Mucosa of gallbladder (tissue), 1 donor: ENCODE measurements around the gene OR4F6. TPM values are rescaled to one million over a fixed set of nuclear protein-coding genes. Genes with fewer than 3 reads are reported as not detected.
A peak's percentile ranks its signal among the peaks of the same experiment; 100 is the strongest.
"Not testable (repeated sequence)": the region's sequence is repeated elsewhere in the genome, so short reads cannot be mapped to it uniquely, and the experiment has no call there.

Experiments
- DNase-seq: peaks from one replicate; pipeline ENCODE4 v3.0.0-alpha.2; 2020; ENCODE audit warnings: low spot score
- total RNA-seq: library from RNA; stranded (reverse); gene quantifications from one replicate; pipeline ENCODE4 v1.2.1, GENCODE V29; 2021
- donor health status: DM: no; HTN: no; CAD: no.

The OR4F6 gene
- not detected for total RNA-seq

GRCh38 chr15:101803209-101803608 is at the start of gene OR4F6:
OR4F6 (plus strand) TSS chr15:101803509; CDS start chr15:101805720, 2,211 bp downstream.
- no peak for DNase-seq

GRCh38 chr15:101764669-101765339 is 38.5 kb upstream of the OR4F6 start:
- DNase-seq = not testable (repeated sequence)

GRCh38 chr15:101765340-101765671 is 38.0 kb upstream of the OR4F6 start:
- not testable (repeated sequence) for DNase-seq

DNA sequence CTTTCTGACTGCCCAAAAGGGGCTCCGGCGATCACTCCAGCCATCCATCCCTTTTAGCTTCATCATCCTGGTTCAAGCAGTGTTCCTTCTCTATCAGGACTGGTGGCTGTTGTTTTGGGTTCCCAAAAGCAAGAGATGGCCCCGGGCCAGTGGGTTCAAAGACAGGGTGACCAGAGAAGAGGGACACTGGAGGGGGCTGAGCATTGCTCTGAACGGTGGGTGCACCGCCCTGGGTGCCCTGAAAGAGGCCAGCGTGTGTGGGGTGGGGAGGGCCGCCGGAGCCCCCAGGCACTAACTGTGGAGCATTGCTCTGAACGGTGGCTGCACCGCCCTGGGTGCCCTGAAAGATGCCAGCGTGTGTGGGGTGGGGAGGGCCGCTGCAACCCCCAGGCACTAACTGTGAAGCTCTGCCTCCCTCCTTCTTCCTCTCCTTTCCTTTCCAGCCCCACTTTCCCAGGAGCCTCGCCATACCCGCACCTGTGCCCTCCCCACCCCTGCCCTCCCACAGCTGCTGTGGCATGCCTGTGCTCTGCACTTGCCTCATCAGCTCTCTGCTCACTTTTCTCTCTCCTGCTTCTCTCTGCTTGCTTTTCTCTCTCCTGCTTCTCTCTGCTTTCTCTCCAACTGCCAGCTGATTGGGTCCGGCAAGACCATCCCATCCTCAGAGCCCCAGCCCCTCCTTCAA is 37.4 kb upstream of the OR4F6 start:
- no peak for DNase-seq

GRCh38 chr15:101767083-101767640 is 36.1 kb upstream of the OR4F6 start:
- DNase-seq = not testable (repeated sequence)

GRCh38 chr15:101772921-101773320 is 30.4 kb upstream of the OR4F6 start:
- no peak for DNase-seq

DNA sequence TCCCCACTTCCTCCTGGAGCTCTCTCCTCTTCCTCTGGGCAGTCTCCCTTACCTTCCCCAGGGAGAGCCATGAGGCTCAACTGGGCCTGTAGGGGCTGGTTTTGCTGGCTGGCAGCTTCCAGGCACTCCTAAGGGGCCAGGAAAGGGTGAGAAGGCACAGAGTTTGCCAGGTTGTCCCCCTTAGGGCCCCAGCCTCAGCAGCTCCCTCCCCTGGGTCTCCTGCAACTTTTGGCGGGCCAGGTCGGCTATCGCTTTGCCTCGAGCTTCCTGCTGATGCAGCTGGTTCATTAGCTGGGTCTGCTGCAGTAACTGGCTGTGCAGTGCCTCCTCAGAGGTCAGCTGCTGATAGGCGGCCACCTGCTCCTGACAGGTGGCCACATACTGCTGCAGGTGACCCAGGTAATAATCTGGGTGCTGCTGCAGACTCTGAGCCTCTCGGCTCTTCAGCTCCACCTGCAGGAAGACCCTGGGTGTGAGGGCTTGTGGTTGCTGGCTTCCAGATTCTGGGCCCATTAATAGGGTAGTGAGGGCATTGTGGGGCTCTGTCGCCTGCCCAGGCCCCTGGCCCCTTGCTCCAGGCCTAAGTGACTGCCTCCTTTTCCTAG is 29.7 kb upstream of the OR4F6 start:
- DNase-seq = no peak

DNA sequence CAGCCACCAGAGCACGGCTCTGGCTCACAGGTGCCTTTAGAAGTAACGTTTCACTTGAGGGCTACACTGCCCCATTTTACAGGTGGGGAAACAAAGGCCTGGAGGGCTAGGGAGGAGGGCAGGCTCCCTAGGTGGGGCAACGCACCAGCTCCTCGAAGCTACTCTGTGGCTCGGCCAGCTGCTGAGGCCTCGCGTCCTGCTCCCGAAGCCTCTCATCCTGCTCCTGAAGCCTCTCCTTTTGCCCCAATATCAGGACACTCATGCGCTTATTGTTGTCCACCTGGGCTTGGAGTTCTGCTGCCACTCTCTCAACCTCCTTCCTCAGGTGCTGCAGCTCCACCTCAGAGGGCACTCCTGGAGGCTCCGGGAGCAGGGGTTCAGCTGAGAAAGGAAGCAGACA is 28.2 kb upstream of the OR4F6 start:
- DNase-seq = no peak

DNA sequence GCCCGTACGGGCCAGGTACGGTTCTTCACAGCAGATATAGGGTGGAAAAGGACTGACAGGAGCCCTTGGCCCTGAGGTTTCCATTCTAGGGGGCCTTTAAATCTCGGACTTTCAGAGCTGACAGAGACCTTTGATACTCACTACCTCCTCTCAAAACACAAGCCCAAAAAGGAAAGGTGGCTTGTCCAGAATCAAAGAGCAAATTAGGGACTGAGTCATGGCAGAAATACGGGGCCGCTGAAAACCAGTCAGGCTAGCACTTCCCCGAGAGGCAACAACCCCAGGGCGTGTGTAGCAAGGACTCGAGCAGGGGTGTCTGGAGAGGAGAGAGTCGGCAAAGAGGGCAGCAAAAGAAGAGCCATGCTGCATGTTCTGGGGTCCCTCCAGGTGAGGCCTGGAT is 24.7 kb upstream of the OR4F6 start:
- not testable (repeated sequence) for DNase-seq

GRCh38 chr15:101780225-101780624 is 23.1 kb upstream of the OR4F6 start:
- DNase-seq = peak; percentile 29

GRCh38 chr15:101781928-101782327 is 21.4 kb upstream of the OR4F6 start:
- DNase-seq = no peak

- DNase-seq = no peak
These were observed 18.7 kb upstream of the OR4F6 start for GRCh38 chr15:101784644-101785043.

DNA sequence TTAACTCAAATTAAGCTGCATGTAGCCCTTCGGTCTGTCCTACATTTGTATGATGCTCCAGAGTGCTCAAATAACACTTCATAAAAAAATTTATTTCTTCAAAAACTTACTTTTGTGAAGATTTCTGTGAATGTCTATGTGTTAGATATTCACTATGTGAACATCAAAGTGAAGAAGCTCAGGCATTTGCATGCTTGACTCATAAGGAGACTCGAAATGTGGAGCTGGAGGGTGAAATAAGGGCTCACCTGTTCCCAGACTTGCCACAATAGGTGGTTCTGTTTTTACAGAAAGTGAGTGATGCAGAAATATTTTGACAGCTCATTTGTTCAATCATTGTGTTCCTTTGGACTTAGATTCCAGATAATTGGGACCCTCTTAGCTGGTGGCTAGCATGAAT is 16.9 kb upstream of the OR4F6 start:
- DNase-seq = not testable (repeated sequence)

DNA sequence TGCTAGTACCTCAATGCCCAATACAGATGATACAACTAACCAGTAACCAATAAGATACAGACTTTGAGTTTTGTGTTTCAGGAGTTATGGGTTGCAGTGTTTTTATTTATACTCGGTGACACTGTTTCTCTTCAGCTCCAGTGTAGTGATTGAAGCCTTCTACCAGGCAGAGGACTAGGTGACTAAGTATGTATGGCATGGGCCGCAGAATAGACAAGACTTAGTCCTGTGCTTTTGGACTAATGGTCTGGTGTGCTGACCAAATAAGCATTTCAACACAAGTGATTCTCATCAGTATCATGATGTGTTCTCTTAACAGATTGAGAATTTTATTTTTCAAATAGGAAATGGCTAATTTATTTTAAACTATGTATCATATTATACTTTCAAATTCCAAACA is 15.3 kb upstream of the OR4F6 start:
- not testable (repeated sequence) for DNase-seq

GRCh38 chr15:101788503-101789269 is 14.6 kb upstream of the OR4F6 start:
- DNase-seq = not testable (repeated sequence)

- DNase-seq = not testable (repeated sequence)
These were observed 12.6 kb upstream of the OR4F6 start for GRCh38 chr15:101790748-101791147.

DNA sequence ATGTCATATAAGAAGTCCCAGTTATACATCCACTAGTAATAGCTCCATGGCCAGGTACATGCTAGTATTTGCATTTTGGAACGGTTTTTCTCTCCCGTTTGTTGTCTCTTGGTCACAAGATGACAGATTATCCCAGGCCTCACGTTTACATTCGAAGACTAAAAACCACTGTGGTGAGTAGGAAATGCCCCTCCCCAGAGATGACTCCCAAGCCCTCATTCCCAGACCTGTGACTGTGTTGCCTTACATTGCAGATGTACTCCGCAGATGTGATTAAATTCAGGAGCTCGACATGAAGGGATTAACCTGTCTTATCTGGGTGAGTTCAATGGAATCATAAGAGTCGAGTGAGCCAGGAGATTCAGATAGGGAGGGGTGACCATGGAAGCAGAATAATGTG is 9.3 kb upstream of the OR4F6 start:
- DNase-seq = not testable (repeated sequence)

DNA sequence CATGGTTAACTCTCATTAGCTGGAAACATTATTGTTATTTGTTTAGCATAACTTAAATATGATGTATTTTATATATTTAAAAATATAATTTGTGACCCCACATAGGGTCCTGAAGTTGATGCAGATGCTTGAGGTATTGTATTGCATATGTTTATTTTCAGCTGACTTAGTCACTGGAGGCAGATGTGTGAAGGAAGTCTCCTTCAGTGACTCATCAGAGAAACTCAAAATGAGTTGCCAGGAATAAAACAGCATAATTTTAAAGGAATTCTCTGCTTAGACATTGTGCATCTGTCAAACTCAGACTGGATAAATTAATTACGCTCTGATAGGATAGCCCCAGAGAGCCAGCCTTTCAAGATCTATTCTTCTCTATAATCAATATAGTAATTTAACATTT is 7.9 kb upstream of the OR4F6 start:
- DNase-seq = no peak

DNA sequence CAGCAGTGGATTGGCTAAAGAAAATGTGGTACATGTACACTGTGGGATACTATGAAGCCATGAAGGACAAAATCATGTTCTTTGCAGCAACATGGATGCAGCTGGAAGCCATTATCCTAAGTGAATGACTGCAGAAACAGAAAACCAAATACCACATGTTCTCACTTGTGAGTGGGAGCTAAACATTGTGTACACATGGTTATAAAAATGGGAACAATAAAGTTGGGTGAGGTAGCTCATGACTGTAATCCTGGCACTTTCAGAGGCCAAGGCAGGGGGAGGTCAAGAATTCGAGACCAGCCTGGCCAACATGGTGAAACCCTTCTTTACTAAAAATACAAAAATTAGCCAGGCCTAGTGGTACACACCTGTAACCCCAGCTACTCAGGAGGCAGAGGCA is 3.6 kb upstream of the OR4F6 start:
- DNase-seq = no peak

DNA sequence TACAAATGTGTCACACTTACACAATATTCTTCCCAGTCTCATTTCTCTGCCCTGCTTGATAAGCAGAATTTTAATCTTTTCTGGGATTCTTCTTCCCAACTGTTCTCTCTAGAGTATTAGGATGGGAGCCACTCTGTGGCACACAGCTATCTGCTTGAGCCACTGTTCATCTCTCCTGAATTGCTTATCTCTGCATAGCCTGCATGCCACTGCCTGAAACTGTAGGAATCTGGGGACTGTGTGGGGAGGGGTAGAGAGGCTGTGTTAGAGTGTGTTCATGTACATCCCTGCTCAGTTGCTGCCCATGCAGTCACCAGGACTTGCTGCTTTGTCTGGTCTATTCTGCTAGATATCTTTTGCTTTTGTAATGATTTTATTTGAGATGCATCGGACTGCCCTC is 2.3 kb upstream of the OR4F6 start:
- no peak for DNase-seq

GRCh38 chr15:101803676-101804075 is 367 bp downstream of the OR4F6 start:
- no peak for DNase-seq

DNA sequence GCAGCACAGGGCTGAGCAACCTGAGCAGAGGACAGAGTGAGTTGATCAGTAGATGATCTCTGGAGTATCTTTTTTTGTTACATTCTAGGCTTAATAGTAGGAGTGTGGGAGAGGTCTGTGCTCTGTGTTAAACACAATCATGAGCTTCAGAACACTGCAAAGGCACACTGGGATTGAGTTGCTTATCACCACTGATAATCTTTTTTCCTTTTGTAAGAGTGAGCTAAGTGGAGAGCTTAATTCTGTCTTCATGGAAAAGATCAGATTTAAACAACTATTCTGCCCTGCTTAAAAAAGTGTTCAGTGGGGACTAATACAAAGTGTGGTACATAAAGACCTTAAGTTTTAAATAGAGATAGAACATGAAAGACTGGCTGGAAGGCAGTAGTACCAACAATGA is 1.1 kb downstream of the OR4F6 start:
- no peak for DNase-seq
